ENCODE results near the gene MVK. TPM values are rescaled to one million over a fixed set of nuclear protein-coding genes. Genes with fewer than 3 reads are reported as not detected.

MVK gene
- total and polyA plus RNA-seq, 2 experiments from 2014 or later = 18.3 to 34.3 TPM

- WGBS (ENCODE audit: low lambda C conversion rate, missing lambda C conversion rate) = 67% methylated on average over 4 of the region's 4 CpGs
- Histone ChIP-seq H4K20me1 (ENCODE audit: insufficient read depth, poor library complexity, severe bottlenecking) (no peaks in the 10 kb centered on the region), H3K4me2 (no peak overlapping the region), H3K27ac (no peak overlapping the region), H3K4me3 (no peak overlapping the region), H3K36me3 (replicated peaks; ENCODE audit: insufficient read depth, low read depth) (no peaks in the 10 kb centered on the region), H2AFZ (no peak overlapping the region), H3K79me2 (no peaks in the 10 kb centered on the region), H3K9me3 (ENCODE audit: low read depth) (no peaks in the 10 kb centered on the region), H3K27me3 (no peaks in the 10 kb centered on the region), H3K9me2 (replicated peaks; ENCODE audit: insufficient read depth) (no peaks in the 10 kb centered on the region), H3K4me1 (ENCODE audit: insufficient read depth) (no peaks in the 10 kb centered on the region)
- TF ChIP-seq EZH2 (IDR thresholded peaks at IDR 0.05; ENCODE audit: borderline replicate concordance) = no peak
- DNase-seq (ENCODE audit: low spot score) = no peak
Observed at GRCh38 chr12:109541413-109541726, 32.2 kb upstream of the MVK start.

GRCh38 chr12:109542014-109542413 lies 31.6 kb upstream of the MVK start:
- Histone ChIP-seq H3K4me2 (no peak overlapping the region), H3K9me2 (replicated peaks; ENCODE audit: insufficient read depth) (no peaks in the 10 kb centered on the region), H3K27me3 (no peaks in the 10 kb centered on the region), H3K4me3 (no peak overlapping the region), H3K27ac (no peak overlapping the region), H2AFZ (no peak overlapping the region), H3K9me3 (ENCODE audit: low read depth) (no peaks in the 10 kb centered on the region), H4K20me1 (ENCODE audit: insufficient read depth, poor library complexity, severe bottlenecking) (no peaks in the 10 kb centered on the region), H3K79me2 (no peaks in the 10 kb centered on the region), H3K36me3 (replicated peaks; ENCODE audit: insufficient read depth, low read depth) (no peaks in the 10 kb centered on the region), H3K4me1 (ENCODE audit: insufficient read depth) (no peaks in the 10 kb centered on the region)
- WGBS (ENCODE audit: low lambda C conversion rate, missing lambda C conversion rate) = 78% methylated on average over 2 of the region's 2 CpGs
- no peak for TF ChIP-seq EZH2phosphoT487 (IDR thresholded peaks at IDR 0.05; ENCODE audit: low read depth, severe bottlenecking, unreplicated experiment)
- no peak for TF ChIP-seq EZH2 (IDR thresholded peaks at IDR 0.05; ENCODE audit: borderline replicate concordance)
- no peak for TF ChIP-seq CTCF (IDR thresholded peaks at IDR 0.05; ENCODE audit: poor library complexity)
- no peak for DNase-seq (ENCODE audit: low spot score)

DNA sequence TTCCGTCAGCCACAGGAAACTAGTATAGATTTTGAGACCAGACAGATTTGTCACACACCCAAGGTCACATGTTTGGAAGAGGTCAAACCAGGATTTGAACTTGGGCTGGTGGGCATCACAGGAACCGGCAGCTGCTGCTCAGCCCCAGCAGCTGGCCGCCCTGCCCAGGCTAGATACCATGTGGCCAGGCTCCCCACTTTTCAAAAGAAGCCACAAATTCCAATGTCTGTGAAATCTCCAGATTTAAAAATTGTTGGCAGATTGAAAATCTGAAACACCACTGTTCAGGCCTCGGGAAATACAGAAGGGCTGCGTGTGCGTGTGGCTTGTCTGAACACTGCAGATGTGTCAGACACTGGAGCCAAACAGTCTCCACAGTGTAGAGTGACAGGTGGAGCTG lies 30.7 kb upstream of the MVK start:
- Histone ChIP-seq H3K9me3 (ENCODE audit: low read depth) (no peaks in the 10 kb centered on the region), H3K4me2 (no peak overlapping the region), H3K4me1 (ENCODE audit: insufficient read depth) (no peaks in the 10 kb centered on the region), H4K20me1 (ENCODE audit: insufficient read depth, poor library complexity, severe bottlenecking) (no peaks in the 10 kb centered on the region), H3K27me3 (no peaks in the 10 kb centered on the region), H2AFZ (no peak overlapping the region), H3K36me3 (replicated peaks; ENCODE audit: insufficient read depth, low read depth) (no peaks in the 10 kb centered on the region), H3K9me2 (replicated peaks; ENCODE audit: insufficient read depth) (no peaks in the 10 kb centered on the region), H3K4me3 (no peak overlapping the region), H3K27ac (no peak overlapping the region), H3K79me2 (no peaks in the 10 kb centered on the region)
- no peak for TF ChIP-seq CTCF (IDR thresholded peaks at IDR 0.05; ENCODE audit: poor library complexity)
- TF ChIP-seq EZH2phosphoT487 (IDR thresholded peaks at IDR 0.05; ENCODE audit: low read depth, severe bottlenecking, unreplicated experiment) = no peak
- TF ChIP-seq EZH2 (IDR thresholded peaks at IDR 0.05; ENCODE audit: borderline replicate concordance) = no peak
- 83% methylated on average over 6 of the region's 6 CpGs for WGBS (ENCODE audit: low lambda C conversion rate, missing lambda C conversion rate)
- no peak for DNase-seq (ENCODE audit: low spot score)

DNA sequence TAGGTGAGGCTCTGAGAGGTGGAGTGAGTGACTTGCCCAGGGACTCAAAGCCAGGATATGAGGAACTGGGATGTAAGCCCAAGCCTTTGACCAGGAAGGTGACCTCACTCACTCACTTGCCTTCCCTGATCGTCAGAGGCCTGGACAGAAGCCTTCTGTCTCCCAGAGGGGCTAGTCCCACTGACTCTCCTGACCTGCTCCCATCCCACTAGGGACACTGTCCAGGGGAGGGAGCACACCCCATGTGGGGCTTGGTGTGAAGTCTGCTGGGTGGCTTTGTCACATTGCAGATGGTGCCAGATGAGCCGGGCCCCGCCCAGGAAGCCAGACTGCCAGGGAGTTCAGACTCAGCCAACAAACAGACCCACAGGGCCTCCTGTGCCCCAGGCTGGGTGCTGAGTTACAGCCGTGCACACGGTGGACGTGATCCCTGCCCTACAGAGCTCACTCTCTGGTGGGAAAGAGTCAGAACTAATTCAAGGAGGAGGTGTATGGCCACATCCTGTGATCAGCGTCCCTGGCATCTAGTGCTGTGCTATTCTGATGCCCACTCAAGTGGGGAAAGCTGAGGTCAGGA lies 28.6 kb upstream of the MVK start:
- DNase-seq (ENCODE audit: low spot score) = no peak
- Histone ChIP-seq H4K20me1 (ENCODE audit: insufficient read depth, poor library complexity, severe bottlenecking) (no peaks in the 10 kb centered on the region), H3K27me3 (peaks cover 2% of the 10 kb centered on the region), H3K9me2 (replicated peaks; ENCODE audit: insufficient read depth) (no peaks in the 10 kb centered on the region), H2AFZ (no peak overlapping the region), H3K27ac (no peak overlapping the region), H3K4me3 (no peak overlapping the region), H3K36me3 (replicated peaks; ENCODE audit: insufficient read depth, low read depth) (no peaks in the 10 kb centered on the region), H3K79me2 (no peaks in the 10 kb centered on the region), H3K9me3 (ENCODE audit: low read depth) (no peaks in the 10 kb centered on the region), H3K4me2 (no peak overlapping the region), H3K4me1 (ENCODE audit: insufficient read depth) (no peaks in the 10 kb centered on the region)
- WGBS (ENCODE audit: low lambda C conversion rate, missing lambda C conversion rate) = 81% methylated on average over 7 of the region's 7 CpGs
- no peak for TF ChIP-seq EZH2phosphoT487 (IDR thresholded peaks at IDR 0.05; ENCODE audit: low read depth, severe bottlenecking, unreplicated experiment)
- no peak for TF ChIP-seq EZH2 (IDR thresholded peaks at IDR 0.05; ENCODE audit: borderline replicate concordance)
- no peak for TF ChIP-seq CTCF (IDR thresholded peaks at IDR 0.05; ENCODE audit: poor library complexity)
